T47D (cell line): ENCODE measurements around the gene PRODH2.
"Not testable (repeated sequence)": the region's sequence is repeated elsewhere in the genome, so short reads cannot be mapped to it uniquely, and the experiment has no call there.

ENCODE experiments used
- DNase-seq, 2 experiments: peaks; one replicate each; pipeline versions ENCODE4 v3.0.0 to v3.0.0-alpha.2; 2011 to 2012; ENCODE audit warnings: low read depth in 1 of 2, low spot score in 1 of 2
- JUND ChIP-seq: IDR thresholded peaks from 2 replicates; pipeline ENCODE4 v1.6.1; 2012; ENCODE audit warnings: low read depth
- in situ Hi-C: cut with HindIII; loops from 2 replicates; pipeline ENCODE4 v1.10.0; 2016; ENCODE audit warnings: low sequenced_read_pairs, low pct_unique_long_range_greater_than_20kb

The PRODH2 gene

GRCh38 chr19:35848919-35849505 lies 36.4 kb upstream of the PRODH2 start:
- no peak for DNase-seq
- no peak for TF ChIP-seq JUND
- in situ Hi-C loops: no loop called here

GRCh38 chr19:35848486-35848885 lies 35.8 kb upstream of the PRODH2 start:
- TF ChIP-seq JUND: no peak
- in situ Hi-C loops: no loop called here
- DNase-seq: no peak

- in situ Hi-C loops: no loop called here
- TF ChIP-seq JUND: no peak
- DNase-seq: no peak
Observed at GRCh38 chr19:35847911-35848310, 35.3 kb upstream of the PRODH2 start.

GRCh38 chr19:35846038-35846668 lies 33.5 kb upstream of the PRODH2 start:
- DNase-seq: peak; percentile 50 to 59
- no peak for TF ChIP-seq JUND
- in situ Hi-C loops: no loop called here

GRCh38 chr19:35845215-35846037 lies 32.8 kb upstream of the PRODH2 start:
- in situ Hi-C loops: no loop called here
- peak; percentile 48 to 59 for DNase-seq

GRCh38 chr19:35844482-35845214 lies 32.0 kb upstream of the PRODH2 start:
- in situ Hi-C loops: no loop called here
- DNase-seq: no peak
- TF ChIP-seq JUND: no peak

More at GRCh38 chr19:35845215-35846037, 32.8 kb upstream of the PRODH2 start:
- TF ChIP-seq JUND: no peak

GRCh38 chr19:35843676-35844481 lies 31.2 kb upstream of the PRODH2 start:
- in situ Hi-C loops: no loop called here
- DNase-seq: peak in 1 of 2 experiments; percentile 91
- TF ChIP-seq JUND: no peak

- in situ Hi-C loops: no loop called here
- TF ChIP-seq JUND: no peak
Observed at GRCh38 chr19:35842666-35843272, 30.1 kb upstream of the PRODH2 start.

GRCh38 chr19:35841961-35842595 lies 29.4 kb upstream of the PRODH2 start:
- DNase-seq: no peak
- no peak for TF ChIP-seq JUND
- in situ Hi-C loops: no loop called here

More at GRCh38 chr19:35842666-35843272, 30.1 kb upstream of the PRODH2 start:
- DNase-seq: no peak

- DNase-seq, in situ Hi-C loops: not testable (repeated sequence)
Observed at GRCh38 chr19:35836096-35836495, 23.5 kb upstream of the PRODH2 start.

- no peak for DNase-seq
- TF ChIP-seq JUND: no peak
- in situ Hi-C loops: no loop called here
Observed at GRCh38 chr19:35833972-35834371, 21.3 kb upstream of the PRODH2 start.
